H9 (cell line): ENCODE data around the gene NRCAM. TPM values are rescaled to one million over a fixed set of nuclear protein-coding genes. Genes with fewer than 3 reads are reported as not detected.

Source experiments
- DNase-seq: peaks from one replicate; pipeline ENCODE4 v3.0.0-alpha.2; 2017
- H2AFZ ChIP-seq: one replicate; pipeline ENCODE4 v1.6.1; 2013; ENCODE audit warnings: mild to moderate bottlenecking, low read length, control low read depth, moderate library complexity
- H2AK5ac ChIP-seq: 2 replicates; pipeline ENCODE4 v1.6.1; 2013; ENCODE audit warnings: low read length, control low read depth, mixed read lengths; ENCODE audit not compliant: insufficient read length
- H2BK120ac ChIP-seq: one replicate; pipeline ENCODE4 v1.6.1; 2013; ENCODE audit warnings: low read depth, mild to moderate bottlenecking, low read length, control low read depth, inconsistent platforms; ENCODE audit not compliant: poor library complexity, severe bottlenecking
- H2BK12ac ChIP-seq: 2 replicates; pipeline ENCODE4 v1.6.1; 2013; ENCODE audit warnings: low read length, control low read depth, mixed read lengths, low read depth; ENCODE audit not compliant: insufficient read length
- H2BK15ac ChIP-seq: 2 replicates; pipeline ENCODE4 v1.6.1; 2013; ENCODE audit warnings: low read depth, low read length, control low read depth
- H2BK20ac ChIP-seq: one replicate; pipeline ENCODE4 v1.6.1; 2013; ENCODE audit warnings: low read depth, mild to moderate bottlenecking, low read length, control low read depth, inconsistent platforms; ENCODE audit not compliant: poor library complexity, severe bottlenecking
- H2BK5ac ChIP-seq: 2 replicates; pipeline ENCODE4 v1.6.1; 2013; ENCODE audit warnings: low read length, control low read depth, mixed read lengths; ENCODE audit not compliant: insufficient read length
- H3K14ac ChIP-seq: 2 replicates; pipeline ENCODE4 v1.6.1; 2013; ENCODE audit warnings: low read length, control low read depth; ENCODE audit not compliant: insufficient read depth
- H3K18ac ChIP-seq: 2 replicates; pipeline ENCODE4 v1.6.1; 2013; ENCODE audit warnings: low read depth, mild to moderate bottlenecking, mixed read lengths, low read length, control low read depth; ENCODE audit not compliant: insufficient read length
- H3K23ac ChIP-seq: 2 replicates; pipeline ENCODE4 v1.6.1; 2013; ENCODE audit warnings: low read length, control low read depth, mixed read lengths, low read depth; ENCODE audit not compliant: insufficient read length
- H3K23me2 ChIP-seq: 2 replicates; pipeline ENCODE4 v1.6.1; 2013; ENCODE audit warnings: low read depth, mild to moderate bottlenecking, mixed read lengths, low read length, control low read depth; ENCODE audit not compliant: insufficient read length, poor library complexity, severe bottlenecking
- H3K27ac ChIP-seq: 2 replicates; pipeline ENCODE4 v1.5.1; 2013; ENCODE audit warnings: low read length, control low read depth, mixed read lengths, low read depth; ENCODE audit not compliant: insufficient read length
- H3K27me3 ChIP-seq: 2 replicates; pipeline ENCODE4 v1.6.1; 2013; ENCODE audit warnings: low read length, control low read depth, inconsistent platforms; ENCODE audit not compliant: insufficient read depth
- H3K4ac ChIP-seq: 2 replicates; pipeline ENCODE4 v1.6.1; 2013; ENCODE audit warnings: low read depth, mild to moderate bottlenecking, control low read depth, inconsistent platforms, low read length, moderate library complexity
- H3K4me1 ChIP-seq: 2 replicates; pipeline ENCODE4 v1.6.1; 2013; ENCODE audit warnings: low read length, control low read depth, inconsistent platforms; ENCODE audit not compliant: insufficient read depth
- H3K4me2 ChIP-seq: 2 replicates; pipeline ENCODE4 v1.6.1; 2013; ENCODE audit warnings: low read length, control low read depth, mixed read lengths; ENCODE audit not compliant: insufficient read length, insufficient read depth
- H3K56ac ChIP-seq: 2 replicates; pipeline ENCODE4 v1.6.1; 2013; ENCODE audit warnings: low read depth, mild to moderate bottlenecking, mixed read lengths, low read length, control low read depth; ENCODE audit not compliant: insufficient read length
- H3K79me1 ChIP-seq: 2 replicates; pipeline ENCODE4 v1.6.1; 2013; ENCODE audit warnings: low read depth, mild to moderate bottlenecking, moderate library complexity, low read length, control low read depth, inconsistent platforms; ENCODE audit not compliant: insufficient read depth, poor library complexity, severe bottlenecking
- H3K79me2 ChIP-seq: 2 replicates; pipeline ENCODE4 v1.6.1; 2013; ENCODE audit warnings: low read length, control low read depth, inconsistent platforms; ENCODE audit not compliant: insufficient read depth
- H3K9ac ChIP-seq: 2 replicates; pipeline ENCODE4 v1.6.1; 2013; ENCODE audit warnings: low read length, control low read depth, mixed read lengths; ENCODE audit not compliant: insufficient read length; ENCODE audit errors: extremely low read depth
- H3K9me3 ChIP-seq: one replicate; pipeline ENCODE4 v1.6.1; 2013; ENCODE audit warnings: low read depth, low read length, inconsistent platforms; ENCODE audit not compliant: control insufficient read depth
- H3T11ph ChIP-seq: one replicate; pipeline ENCODE4 v1.6.1; 2013; ENCODE audit warnings: mild to moderate bottlenecking, low read length, control low read depth, inconsistent platforms
- H4K20me1 ChIP-seq: one replicate; pipeline ENCODE4 v1.6.1; 2013; ENCODE audit not compliant: control insufficient read depth, insufficient read length, insufficient read depth
- H4K5ac ChIP-seq: 2 replicates; pipeline ENCODE4 v1.6.1; 2013; ENCODE audit warnings: low read depth, mild to moderate bottlenecking, mixed read lengths, low read length, control low read depth; ENCODE audit not compliant: insufficient read length
- H4K8ac ChIP-seq: replicated peaks from 2 replicates; pipeline ENCODE4 v1.6.1; 2013; ENCODE audit warnings: low read length, control low read depth, mixed read lengths, low read depth; ENCODE audit not compliant: insufficient read length
- H4K91ac ChIP-seq: 2 replicates; pipeline ENCODE4 v1.6.1; 2013; ENCODE audit warnings: low read depth, mild to moderate bottlenecking, moderate library complexity, mixed read lengths, low read length, control low read depth; ENCODE audit not compliant: insufficient read length
- H3K27ac Mint-ChIP-seq, 3 experiments: 2 replicates in 2 of 3; 3 replicates in 1 of 3; pipeline ENCODE4 v1.8.0; 2020 to 2021; ENCODE audit warnings: mixed read lengths in 3 of 3, mild to moderate bottlenecking in 1 of 3, moderate library complexity in 1 of 3
- H3K27me3 Mint-ChIP-seq: 2 replicates; pipeline ENCODE4 v1.8.0; 2021; ENCODE audit warnings: low read depth, mild to moderate bottlenecking, moderate library complexity, mixed read lengths
- H3K36me3 Mint-ChIP-seq, 3 experiments: 2 replicates in 2 of 3; 3 replicates in 1 of 3; pipeline ENCODE4 v1.8.0; 2020 to 2021; ENCODE audit warnings: low read depth in 3 of 3, mixed read lengths in 3 of 3; ENCODE audit not compliant: insufficient read depth in 1 of 3
- H3K4me1 Mint-ChIP-seq, 2 experiments: 2 replicates each; pipeline ENCODE4 v1.8.0; 2020; ENCODE audit warnings: mixed read lengths in 2 of 2
- H3K4me3 Mint-ChIP-seq, 2 experiments: 2 replicates in 1 of 2; 3 replicates in 1 of 2; pipeline ENCODE4 v1.8.0; 2020 to 2021; ENCODE audit warnings: mild to moderate bottlenecking in 2 of 2, mixed read lengths in 2 of 2, moderate library complexity in 1 of 2
- H3K9me3 Mint-ChIP-seq, 2 experiments: 2 replicates in 1 of 2; 3 replicates in 1 of 2; pipeline ENCODE4 v1.8.0; 2020; ENCODE audit warnings: mild to moderate bottlenecking in 2 of 2, mixed read lengths in 2 of 2, moderate library complexity in 1 of 2
- WGBS: extraction: QIAGEN DNeasy Blood & Tissue Kit; methylation state at CpG from one replicate; pipeline ENCODE4 v1.1.7; 2013; ENCODE audit warnings: missing lambda C conversion rate, low lambda C conversion rate, mixed read lengths; ENCODE audit not compliant: insufficient read length; ENCODE audit errors: extremely low coverage; 5-methylcytosine and 5-hydroxymethylcytosine counted together
- total RNA-seq: library from RNA; stranded (reverse); gene quantifications from 2 replicates; pipeline ENCODE4 v1.2.1, GENCODE V29; 2021
- TF ChIP-seq, protein P1 (sequence below): fragments of 200-600 bp; sonication (generic); conservative IDR thresholded peaks from 3 replicates; pipeline ENCODE4 v1.8.0; 2021; ENCODE audit warnings: antibody characterized with exemption, mild to moderate bottlenecking

The NRCAM gene
- total RNA-seq, 1 experiment from 2014 or later, result 2.3 TPM

DNA sequence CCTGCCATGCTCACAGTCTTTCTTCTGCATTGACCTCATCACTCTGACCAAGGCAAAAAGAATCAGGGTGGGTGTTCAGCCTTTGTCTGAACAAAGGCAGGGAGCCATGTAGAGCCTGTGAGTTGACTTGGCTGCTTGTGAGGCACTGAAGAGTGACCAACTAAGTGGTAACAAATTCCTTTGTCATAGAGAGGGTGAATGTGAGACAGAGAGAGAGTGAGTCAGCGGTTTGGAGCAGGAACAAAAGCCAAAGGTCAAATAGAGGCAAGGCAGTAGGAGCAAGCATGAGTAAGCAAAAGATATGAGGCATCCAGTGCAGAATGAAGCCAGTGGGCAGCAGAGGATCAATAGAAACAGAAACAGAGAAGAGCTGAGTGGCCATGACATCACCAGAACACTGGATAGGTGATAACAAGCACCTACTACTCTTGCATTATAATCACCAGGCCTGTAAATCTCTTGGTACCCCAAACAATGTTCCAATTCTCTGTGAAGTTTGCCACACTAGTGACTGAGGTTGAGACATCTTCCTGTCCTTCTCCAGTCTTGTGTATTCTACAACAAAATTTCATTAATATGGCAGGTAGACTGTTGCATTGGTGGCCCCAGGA is 209.9 kb downstream of the NRCAM start:
- Histone ChIP-seq H4K20me1 (no peaks in the 10 kb centered on the region), H3K79me1 (no peaks in the 10 kb centered on the region), H3K79me2 (no peaks in the 10 kb centered on the region), H4K5ac (no peak overlapping the region), H3K27me3 (no peaks in the 10 kb centered on the region), H2BK12ac (no peak overlapping the region), H3K23me2 (no peaks in the 10 kb centered on the region), H3T11ph (no peak overlapping the region), H2AFZ (no peak overlapping the region), H3K4ac (no peak overlapping the region), H3K4me2 (no peak overlapping the region), H3K27ac (no peak overlapping the region), H3K56ac (no peak overlapping the region), H3K14ac (no peak overlapping the region), H3K18ac (no peak overlapping the region), H3K9ac (no peak overlapping the region), H3K4me1 (peaks cover 3% of the 10 kb centered on the region; the same call in 1 of the 2 replicates), H2BK120ac (no peak overlapping the region), H4K91ac (no peak overlapping the region), H3K23ac (no peak overlapping the region), H4K8ac (peak overlapping the region; percentile 0), H2AK5ac (no peak overlapping the region), H2BK5ac (no peak overlapping the region), H2BK15ac (no peak overlapping the region), H2BK20ac (no peak overlapping the region), H3K9me3 (no peaks in the 10 kb centered on the region)
- no CpG with 5 or more reads among the region's 1 CpG for WGBS
- TF ChIP-seq, protein P1, sequence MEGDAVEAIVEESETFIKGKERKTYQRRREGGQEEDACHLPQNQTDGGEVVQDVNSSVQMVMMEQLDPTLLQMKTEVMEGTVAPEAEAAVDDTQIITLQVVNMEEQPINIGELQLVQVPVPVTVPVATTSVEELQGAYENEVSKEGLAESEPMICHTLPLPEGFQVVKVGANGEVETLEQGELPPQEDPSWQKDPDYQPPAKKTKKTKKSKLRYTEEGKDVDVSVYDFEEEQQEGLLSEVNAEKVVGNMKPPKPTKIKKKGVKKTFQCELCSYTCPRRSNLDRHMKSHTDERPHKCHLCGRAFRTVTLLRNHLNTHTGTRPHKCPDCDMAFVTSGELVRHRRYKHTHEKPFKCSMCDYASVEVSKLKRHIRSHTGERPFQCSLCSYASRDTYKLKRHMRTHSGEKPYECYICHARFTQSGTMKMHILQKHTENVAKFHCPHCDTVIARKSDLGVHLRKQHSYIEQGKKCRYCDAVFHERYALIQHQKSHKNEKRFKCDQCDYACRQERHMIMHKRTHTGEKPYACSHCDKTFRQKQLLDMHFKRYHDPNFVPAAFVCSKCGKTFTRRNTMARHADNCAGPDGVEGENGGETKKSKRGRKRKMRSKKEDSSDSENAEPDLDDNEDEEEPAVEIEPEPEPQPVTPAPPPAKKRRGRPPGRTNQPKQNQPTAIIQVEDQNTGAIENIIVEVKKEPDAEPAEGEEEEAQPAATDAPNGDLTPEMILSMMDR, result no peak
- no peaks in the 10 kb centered on the region for H3K36me3 Mint-ChIP-seq
- no peaks in the 10 kb centered on the region for H3K27me3 Mint-ChIP-seq
- no peaks in the 10 kb centered on the region for H3K9me3 Mint-ChIP-seq
- peak overlapping the region in 2 of 3 experiments; percentile 1 to 12; a peak in 4 of 7 replicates for H3K27ac Mint-ChIP-seq
- H3K4me1 Mint-ChIP-seq, result peaks cover 13 to 15% of the 10 kb centered on the region in 2 experiments
- no peak for DNase-seq
- no peak overlapping the region for H3K4me3 Mint-ChIP-seq
